IPS DF 6.9 (cell line): ENCODE measurements around the gene DNMT3L.

Experiments
- DNase-seq: peaks from one replicate; pipeline ENCODE4 v3.0.0-alpha.2; 2013; ENCODE audit warnings: low read depth, low spot score
- H3K27ac ChIP-seq: one replicate; pipeline ENCODE4 v1.5.1; 2013; ENCODE audit warnings: low read length, control low read depth
- H3K27me3 ChIP-seq: 2 replicates; pipeline ENCODE4 v1.6.1; 2013; ENCODE audit warnings: mild to moderate bottlenecking, low read length; ENCODE audit not compliant: control insufficient read depth, insufficient read depth
- H3K36me3 ChIP-seq: 2 replicates; pipeline ENCODE4 v1.6.1; 2013; ENCODE audit warnings: low read length; ENCODE audit not compliant: control insufficient read depth, insufficient read depth
- H3K4me1 ChIP-seq: 2 replicates; pipeline ENCODE4 v1.6.1; 2013; ENCODE audit warnings: low read length; ENCODE audit not compliant: control insufficient read depth, insufficient read depth
- H3K4me3 ChIP-seq: 2 replicates; pipeline ENCODE4 v1.5.1; 2013; ENCODE audit warnings: mild to moderate bottlenecking, low read length
- H3K9me3 ChIP-seq: 2 replicates; pipeline ENCODE4 v1.6.1; 2013; ENCODE audit warnings: low read length, inconsistent platforms; ENCODE audit not compliant: control insufficient read depth, insufficient read depth
- WGBS: extraction: QIAGEN DNeasy Blood & Tissue Kit; methylation state at CpG from one replicate; pipeline ENCODE4 v1.1.7; 2013; ENCODE audit warnings: mixed read lengths, missing lambda C conversion rate; ENCODE audit not compliant: insufficient read length, insufficient coverage; 5-methylcytosine and 5-hydroxymethylcytosine counted together

The DNMT3L gene

GRCh38 chr21:44294391-44295162 is 32.9 kb upstream of the DNMT3L start:
- Histone ChIP-seq H3K4me1 (no peaks in the 10 kb centered on the region), H3K27me3 (no peaks in the 10 kb centered on the region), H3K4me3 (no peak overlapping the region), H3K9me3 (no peaks in the 10 kb centered on the region), H3K36me3 (no peaks in the 10 kb centered on the region), H3K27ac (no peak overlapping the region)
- no CpG with 5 or more reads among the region's 26 CpGs for WGBS
- no peak for DNase-seq

DNA sequence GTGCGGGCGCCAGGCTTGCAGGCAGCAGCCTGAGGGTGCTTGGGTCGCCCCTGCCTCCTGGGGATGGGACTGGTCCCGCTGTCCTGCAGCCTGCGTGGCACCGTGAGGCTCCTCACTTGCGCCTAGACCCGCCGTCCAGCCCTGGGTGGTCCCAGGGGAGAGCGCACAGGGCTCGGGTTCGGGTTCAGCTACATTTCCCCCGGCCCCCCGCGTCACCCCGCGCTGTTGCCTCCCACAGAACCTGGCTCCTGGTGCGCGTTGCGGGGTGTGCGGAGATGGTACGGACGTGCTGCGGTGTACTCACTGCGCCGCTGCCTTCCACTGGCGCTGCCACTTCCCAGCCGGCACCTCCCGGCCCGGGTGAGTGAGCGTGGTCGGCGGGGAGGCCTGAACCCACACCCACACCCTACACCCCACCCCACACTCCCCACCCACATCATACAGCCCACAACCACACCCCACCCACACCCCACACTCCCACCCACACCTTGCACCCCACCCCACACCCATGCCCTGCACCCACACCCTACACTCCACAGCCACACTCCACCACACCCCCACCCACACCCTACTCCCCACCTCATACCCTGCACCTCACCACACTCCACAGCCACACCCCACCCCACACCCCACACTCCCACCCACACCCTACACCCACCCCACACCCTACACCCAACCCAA is 32.0 kb upstream of the DNMT3L start:
- WGBS: no CpG with 5 or more reads among the region's 33 CpGs
- Histone ChIP-seq H3K9me3 (no peaks in the 10 kb centered on the region), H3K36me3 (no peaks in the 10 kb centered on the region), H3K27me3 (no peaks in the 10 kb centered on the region), H3K4me1 (no peaks in the 10 kb centered on the region), H3K27ac (no peak overlapping the region), H3K4me3 (no peak overlapping the region)
- DNase-seq: no peak

DNA sequence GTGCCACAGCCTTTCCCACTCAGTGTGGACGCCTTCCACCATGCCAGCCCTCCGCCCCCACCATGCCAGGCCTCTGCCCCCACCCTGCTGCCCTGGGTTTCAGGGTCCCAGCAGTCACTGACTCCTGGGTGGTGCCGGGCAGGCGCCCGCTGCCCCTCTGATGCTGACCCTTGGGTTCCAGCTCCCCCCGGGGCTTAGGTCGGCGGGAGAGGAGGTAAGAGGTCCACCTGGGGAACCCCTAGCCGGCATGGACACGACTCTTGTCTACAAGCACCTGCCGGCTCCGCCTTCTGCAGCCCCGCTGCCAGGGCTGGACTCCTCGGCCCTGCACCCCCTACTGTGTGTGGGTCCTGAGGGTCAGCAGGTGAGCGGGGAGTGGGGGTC is 31.1 kb upstream of the DNMT3L start:
- H3K27ac ChIP-seq: no peak overlapping the region

DNA sequence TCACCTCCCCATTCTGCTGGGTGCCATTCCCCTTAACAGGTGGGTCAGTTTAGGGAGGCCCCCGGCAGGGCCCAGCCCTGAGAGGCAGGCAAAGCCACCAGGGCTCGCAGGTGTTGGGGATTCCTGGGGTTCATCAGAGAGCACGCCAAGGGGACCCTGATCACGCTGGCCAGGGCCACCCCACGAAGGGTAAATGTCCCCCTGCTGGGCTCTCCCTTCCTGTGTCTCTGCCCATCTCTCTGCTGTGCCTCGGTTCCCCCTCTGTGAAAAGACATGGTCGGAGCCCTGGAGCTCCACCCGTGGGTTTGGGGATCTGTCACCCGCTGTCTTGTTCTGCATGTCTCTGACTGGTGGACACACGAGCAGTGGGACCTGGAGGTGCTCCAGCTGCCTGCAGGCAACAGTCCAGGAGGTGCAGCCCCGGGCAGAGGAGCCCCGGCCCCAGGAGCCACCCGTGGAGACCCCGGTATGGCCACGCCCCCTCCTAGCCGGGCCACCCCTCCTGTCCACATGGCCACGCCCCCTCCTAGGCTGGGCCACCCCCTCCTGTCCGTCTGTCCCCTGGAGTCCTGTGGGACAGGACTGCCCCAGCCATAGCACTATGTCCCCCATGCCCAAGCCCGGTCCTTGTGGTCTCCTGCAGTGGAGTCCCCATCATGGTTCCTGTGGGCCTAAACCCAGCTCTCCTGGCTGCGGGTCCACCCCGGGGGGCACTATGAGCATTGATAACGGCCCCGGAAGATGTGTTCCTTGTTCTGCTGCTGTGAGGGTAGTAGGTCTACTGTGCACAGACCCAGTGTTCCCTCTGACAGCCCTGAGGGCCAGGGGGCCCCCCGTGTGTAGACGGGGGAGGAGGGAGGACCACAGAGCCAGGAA is 30.5 kb upstream of the DNMT3L start:
- Histone ChIP-seq H3K27ac (no peak overlapping the region), H3K27me3 (no peaks in the 10 kb centered on the region), H3K4me3 (no peak overlapping the region), H3K9me3 (no peaks in the 10 kb centered on the region), H3K4me1 (no peaks in the 10 kb centered on the region), H3K36me3 (no peaks in the 10 kb centered on the region)
- no CpG with 5 or more reads among the region's 25 CpGs for WGBS
- no peak for DNase-seq

More for the DNA sequence above, 31.1 kb upstream of the DNMT3L start:
- DNase-seq: no peak
- Histone ChIP-seq H3K9me3 (no peaks in the 10 kb centered on the region), H3K36me3 (no peaks in the 10 kb centered on the region), H3K27me3 (no peaks in the 10 kb centered on the region), H3K4me3 (no peak overlapping the region), H3K4me1 (no peaks in the 10 kb centered on the region)
- WGBS: no CpG with 5 or more reads among the region's 15 CpGs

GRCh38 chr21:44291078-44291935 is 29.6 kb upstream of the DNMT3L start:
- no peak overlapping the region for H3K4me3 ChIP-seq
- H3K9me3 ChIP-seq: no peaks in the 10 kb centered on the region
- no peaks in the 10 kb centered on the region for H3K36me3 ChIP-seq
- no peaks in the 10 kb centered on the region; the same call in 1 of the 2 replicates for H3K4me1 ChIP-seq
- no peaks in the 10 kb centered on the region for H3K27me3 ChIP-seq
- WGBS: no CpG with 5 or more reads among the region's 33 CpGs
- no peak overlapping the region for H3K27ac ChIP-seq
- DNase-seq: no peak

DNA sequence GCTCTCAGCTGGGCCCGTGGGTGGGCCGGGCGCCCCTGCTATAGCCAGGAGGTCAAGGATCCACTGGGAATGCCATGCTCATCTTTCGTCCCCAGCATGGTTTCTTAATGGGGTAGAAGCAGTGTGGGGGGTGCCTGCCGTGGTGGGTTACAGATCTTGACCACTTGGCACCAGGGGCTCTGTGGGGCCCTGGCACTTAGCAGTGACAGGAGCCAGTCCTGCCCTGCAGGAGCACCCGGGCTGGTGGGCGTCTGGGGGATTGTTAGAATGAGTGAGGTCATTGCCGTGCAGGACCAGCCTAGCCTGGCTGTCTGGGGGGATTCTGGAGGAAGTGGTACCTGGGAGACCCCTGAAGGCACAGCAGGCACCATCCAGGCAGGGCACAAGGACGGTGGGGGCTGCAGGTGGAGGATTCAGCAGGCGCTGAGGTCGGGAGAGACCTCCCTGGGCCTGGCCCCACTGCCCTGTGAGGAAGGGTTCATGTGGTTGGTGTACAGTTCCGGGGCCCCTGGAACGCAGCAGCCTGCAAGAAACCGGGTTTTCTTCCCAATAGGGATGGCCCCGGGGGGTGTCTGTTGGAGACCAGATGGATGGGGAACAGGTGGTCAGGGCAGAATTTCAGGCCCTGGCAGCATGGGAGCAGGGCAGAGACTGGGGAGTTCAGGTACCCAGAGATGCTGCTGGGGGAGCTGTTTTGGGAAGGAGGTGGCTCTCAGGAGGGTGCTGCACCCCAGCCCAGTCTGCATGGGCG is 28.8 kb upstream of the DNMT3L start:
- no peak overlapping the region for H3K4me3 ChIP-seq
- H3K4me1 ChIP-seq: no peaks in the 10 kb centered on the region; the same call in 1 of the 2 replicates
- H3K27me3 ChIP-seq: no peaks in the 10 kb centered on the region
- H3K27ac ChIP-seq: no peak overlapping the region
- no peaks in the 10 kb centered on the region for H3K9me3 ChIP-seq
- no peak for DNase-seq
- no CpG with 5 or more reads among the region's 16 CpGs for WGBS
- H3K36me3 ChIP-seq: no peaks in the 10 kb centered on the region

- H3K4me1 ChIP-seq: no peaks in the 10 kb centered on the region; the same call in none of the 2 replicates
These were observed 27.8 kb upstream of the DNMT3L start for GRCh38 chr21:44289381-44290010.

GRCh38 chr21:44288251-44289110 is 26.8 kb upstream of the DNMT3L start:
- H3K27me3 ChIP-seq: no peaks in the 10 kb centered on the region
- H3K9me3 ChIP-seq: no peaks in the 10 kb centered on the region
- H3K4me3 ChIP-seq: no peak overlapping the region
- peaks cover 5% of the 10 kb centered on the region for H3K4me1 ChIP-seq
- DNase-seq: no peak
- no CpG with 5 or more reads among the region's 23 CpGs for WGBS
- no peaks in the 10 kb centered on the region for H3K36me3 ChIP-seq
- no peak overlapping the region for H3K27ac ChIP-seq

More at GRCh38 chr21:44289381-44290010, 27.8 kb upstream of the DNMT3L start:
- Histone ChIP-seq H3K27me3 (no peaks in the 10 kb centered on the region), H3K9me3 (no peaks in the 10 kb centered on the region), H3K36me3 (no peaks in the 10 kb centered on the region), H3K27ac (no peak overlapping the region), H3K4me3 (no peak overlapping the region)
- no peak for DNase-seq
- no CpG with 5 or more reads among the region's 24 CpGs for WGBS
